ENCODE results near the gene ASCC1.

GRCh38 chr10:72090326-72090725 lies 125.8 kb downstream of the ASCC1 start:
- TF ChIP-seq CTCF (IDR thresholded peaks at IDR 0.05) (no peak), POLR2A (IDR thresholded peaks at IDR 0.05) (no peak)
